OCI-LY7 (cell line): ENCODE measurements around the gene GNL1. TPM values are rescaled to one million over a fixed set of nuclear protein-coding genes. Genes with fewer than 3 reads are reported as not detected.

ENCODE experiments used
- BruUV-seq: library from RNA; stranded (reverse); fragments of 400-500 nt; replicated peaks from 2 replicates; lab custom pipeline; 2021; lab: Mats Ljungman, UMichigan
- CTCF ChIA-PET: fragments of 300-600 bp; sonication (Branson Sonifier 250); formaldehyde crosslinking; loops from one replicate; lab custom pipeline; 2022; ENCODE audit warnings: antibody characterized with exemption; ENCODE audit not compliant: unreplicated experiment; lab: Charles Lee
- POLR2A ChIA-PET: fragments of 300-600 bp; sonication (Branson Sonifier 250); formaldehyde crosslinking; loops from one replicate; lab custom pipeline; 2022; ENCODE audit warnings: antibody characterized with exemption; lab: Charles Lee
- DNase-seq: peaks from one replicate; pipeline ENCODE4 v3.0.0-alpha.2; 2015; ENCODE audit warnings: low spot score
- H2AFZ ChIP-seq: fragments of 200-600 bp; sonication (generic), shearing (Covaris generic); 2 replicates; pipeline ENCODE4 v1.6.1; 2014; ENCODE audit warnings: mild to moderate bottlenecking, antibody characterized with exemption, low read length, moderate library complexity
- H3K27ac ChIP-seq: fragments of 200-600 bp; sonication (generic); 2 replicates; pipeline ENCODE4 v1.5.1; 2014; ENCODE audit warnings: mixed run types, low read depth, mild to moderate bottlenecking, moderate library complexity, low read length, inconsistent platforms; ENCODE audit not compliant: poor library complexity, severe bottlenecking
- H3K36me3 ChIP-seq: fragments of 200-600 bp; sonication (generic); 2 replicates; pipeline ENCODE4 v1.6.1; 2014; ENCODE audit warnings: mild to moderate bottlenecking, antibody characterized with exemption, low read length, moderate library complexity, mixed read lengths; ENCODE audit not compliant: insufficient read depth
- H3K4me1 ChIP-seq: fragments of 200-600 bp; sonication (generic); 2 replicates; pipeline ENCODE4 v1.5.1; 2014; ENCODE audit warnings: mild to moderate bottlenecking, low read length; ENCODE audit not compliant: insufficient read depth, poor library complexity, severe bottlenecking
- H3K4me2 ChIP-seq: fragments of 200-600 bp; sonication (generic); 2 replicates; pipeline ENCODE4 v1.6.1; 2014; ENCODE audit warnings: mild to moderate bottlenecking, low read length
- H3K4me3 ChIP-seq: fragments of 200-600 bp; sonication (generic); 2 replicates; pipeline ENCODE4 v1.5.1; 2014; ENCODE audit warnings: mild to moderate bottlenecking, low read depth, low read length; ENCODE audit not compliant: poor library complexity, severe bottlenecking
- H3K79me2 ChIP-seq: fragments of 200-600 bp; sonication (generic); 2 replicates; pipeline ENCODE4 v1.6.1; 2016; ENCODE audit warnings: low read depth, mild to moderate bottlenecking, low read length, moderate library complexity, mixed read lengths; ENCODE audit not compliant: insufficient read depth
- H3K9me2 ChIP-seq: fragments of 200-600 bp; sonication (generic); 2 replicates; pipeline ENCODE4 v1.6.1; 2016; ENCODE audit warnings: mild to moderate bottlenecking, low read length, mixed read lengths; ENCODE audit not compliant: insufficient read depth
- H3K9me3 ChIP-seq: fragments of 200-600 bp; sonication (generic); 2 replicates; pipeline ENCODE4 v1.6.1; 2014; ENCODE audit warnings: mild to moderate bottlenecking, mixed run types, low read length, mixed read lengths
- H4K20me1 ChIP-seq: fragments of 200-600 bp; sonication (generic); 2 replicates; pipeline ENCODE4 v1.6.1; 2014; ENCODE audit warnings: mild to moderate bottlenecking, antibody characterized with exemption, low read length, moderate library complexity, mixed read lengths; ENCODE audit not compliant: insufficient read depth
- EZH2phosphoT487 ChIP-seq: fragments of 200-600 bp; sonication (generic); IDR thresholded peaks from 2 replicates; pipeline ENCODE4 v1.6.1; 2018; ENCODE audit warnings: low read depth, borderline replicate concordance, mild to moderate bottlenecking, mixed run types, antibody characterized with exemption, low read length, moderate library complexity, mixed read lengths
- intact Hi-C: fragments of 100-400 bp; cut with micrococcal nuclease; formaldehyde crosslinking; loops from one replicate; pipeline ENCODE4 v1.10.0; 2022; ENCODE audit not compliant: unreplicated experiment
- total RNA-seq, 2 experiments: library from RNA; depleted of rRNA in 1 of 2; stranded (reverse); fragments of >200 nt in 1 of 2; shearing (Covaris generic) in 1 of 2; gene quantifications; 2 replicates each; pipeline ENCODE4 v1.2.3, GENCODE V29; 2014 to 2022
- TF ChIP-seq, protein P1 (sequence below): fragments of 200-600 bp; sonication (generic); conservative IDR thresholded peaks from 2 replicates; pipeline ENCODE4 v1.5.1; 2014; ENCODE audit warnings: mild to moderate bottlenecking, antibody characterized with exemption, low read length, moderate library complexity, mixed read lengths

The GNL1 gene
- total RNA-seq, 2 experiments from 2014 or later: 66.4 to 114 TPM

DNA sequence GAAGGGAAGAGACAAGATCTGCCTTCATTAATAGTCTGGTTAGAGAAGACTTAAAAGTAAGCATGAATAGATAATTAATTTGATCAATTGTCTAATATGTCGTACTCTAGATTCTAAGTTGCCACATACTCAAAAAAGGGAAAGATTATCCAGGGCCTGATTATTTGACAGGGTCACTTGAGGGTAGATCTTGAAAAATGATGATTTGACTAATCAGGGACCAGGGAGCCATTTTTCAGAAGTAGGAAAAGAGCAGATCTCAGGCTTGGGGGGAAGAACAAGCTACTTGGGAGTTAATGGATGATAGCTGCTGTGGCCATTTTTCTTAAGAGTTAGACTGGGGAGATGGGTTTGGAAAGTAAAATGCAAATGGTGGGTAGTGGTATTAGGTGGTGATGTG is 36.0 kb upstream of the GNL1 start:
- H3K4me1 ChIP-seq: no peaks in the 10 kb centered on the region
- no peaks in the 10 kb centered on the region for H3K9me2 ChIP-seq
- H3K4me2 ChIP-seq: no peak overlapping the region
- ChIA-PET CTCF (no interaction called here), POLR2A (interaction anchor here (0.7 to 1.1 kb wide), 2 partner anchors 51 to 604 kb away, joined by 3 read pairs; no protein-coding TSS in a partner anchor)
- no peak overlapping the region for H3K27ac ChIP-seq
- intact Hi-C loops: no loop called here
- DNase-seq: no peak
- H4K20me1 ChIP-seq: no peaks in the 10 kb centered on the region
- H3K79me2 ChIP-seq: peaks cover 8% of the 10 kb centered on the region; the same call in 1 of the 2 replicates
- no peaks in the 10 kb centered on the region for H3K9me3 ChIP-seq
- no TSS peak for BruUV-seq
- peaks cover 89% of the 10 kb centered on the region for H3K36me3 ChIP-seq
- no peak overlapping the region for H3K4me3 ChIP-seq
- TF ChIP-seq, protein P1, sequence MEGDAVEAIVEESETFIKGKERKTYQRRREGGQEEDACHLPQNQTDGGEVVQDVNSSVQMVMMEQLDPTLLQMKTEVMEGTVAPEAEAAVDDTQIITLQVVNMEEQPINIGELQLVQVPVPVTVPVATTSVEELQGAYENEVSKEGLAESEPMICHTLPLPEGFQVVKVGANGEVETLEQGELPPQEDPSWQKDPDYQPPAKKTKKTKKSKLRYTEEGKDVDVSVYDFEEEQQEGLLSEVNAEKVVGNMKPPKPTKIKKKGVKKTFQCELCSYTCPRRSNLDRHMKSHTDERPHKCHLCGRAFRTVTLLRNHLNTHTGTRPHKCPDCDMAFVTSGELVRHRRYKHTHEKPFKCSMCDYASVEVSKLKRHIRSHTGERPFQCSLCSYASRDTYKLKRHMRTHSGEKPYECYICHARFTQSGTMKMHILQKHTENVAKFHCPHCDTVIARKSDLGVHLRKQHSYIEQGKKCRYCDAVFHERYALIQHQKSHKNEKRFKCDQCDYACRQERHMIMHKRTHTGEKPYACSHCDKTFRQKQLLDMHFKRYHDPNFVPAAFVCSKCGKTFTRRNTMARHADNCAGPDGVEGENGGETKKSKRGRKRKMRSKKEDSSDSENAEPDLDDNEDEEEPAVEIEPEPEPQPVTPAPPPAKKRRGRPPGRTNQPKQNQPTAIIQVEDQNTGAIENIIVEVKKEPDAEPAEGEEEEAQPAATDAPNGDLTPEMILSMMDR: no peak
- TF ChIP-seq EZH2phosphoT487: no peak
- no peak overlapping the region for H2AFZ ChIP-seq

- intact Hi-C loops: no loop called here
- ChIA-PET CTCF (no interaction called here), POLR2A (no interaction called here)
- H3K4me1 ChIP-seq: no peaks in the 10 kb centered on the region
- H3K9me2 ChIP-seq: no peaks in the 10 kb centered on the region
- H3K4me3 ChIP-seq: no peak overlapping the region
- H3K9me3 ChIP-seq: no peaks in the 10 kb centered on the region
- no TSS peak for BruUV-seq
- peaks cover 8% of the 10 kb centered on the region; the same call in 1 of the 2 replicates for H3K79me2 ChIP-seq
- H4K20me1 ChIP-seq: no peaks in the 10 kb centered on the region
- no peak overlapping the region for H3K27ac ChIP-seq
- H3K4me2 ChIP-seq: no peak overlapping the region
- H2AFZ ChIP-seq: no peak overlapping the region
- no peak for TF ChIP-seq EZH2phosphoT487
- TF ChIP-seq, protein P1: no peak
- peaks cover 95% of the 10 kb centered on the region for H3K36me3 ChIP-seq
- no peak for DNase-seq
Observed at GRCh38 chr6:30591008-30591407, 34.7 kb upstream of the GNL1 start.

GRCh38 chr6:30590509-30590908 is 34.2 kb upstream of the GNL1 start:
- intact Hi-C loops: no loop called here
- BruUV-seq: no TSS peak
- no peaks in the 10 kb centered on the region for H3K9me3 ChIP-seq
- POLR2A ChIA-PET: no interaction called here
- CTCF ChIA-PET: no interaction called here
- no peak overlapping the region for H2AFZ ChIP-seq
- H3K36me3 ChIP-seq: peaks cover 99% of the 10 kb centered on the region
- H3K9me2 ChIP-seq: no peaks in the 10 kb centered on the region
- no peak for DNase-seq
- H4K20me1 ChIP-seq: no peaks in the 10 kb centered on the region
- TF ChIP-seq, protein P1: no peak
- TF ChIP-seq EZH2phosphoT487: no peak
- H3K4me3 ChIP-seq: no peak overlapping the region
- peaks cover 8% of the 10 kb centered on the region; the same call in 1 of the 2 replicates for H3K79me2 ChIP-seq
- H3K4me2 ChIP-seq: no peak overlapping the region
- H3K4me1 ChIP-seq: no peaks in the 10 kb centered on the region
- H3K27ac ChIP-seq: no peak overlapping the region
